HG03039 (cell line): Measurements from ENCODE around the gene RTP1.
"Not testable (repeated sequence)": the region's sequence is repeated elsewhere in the genome, so short reads cannot be mapped to it uniquely, and the experiment has no call there.

Source experiments
- ATAC-seq: cut with Tn5 transposase; IDR thresholded peaks from one replicate; pipeline ENCODE4 v1.9.1; 2021; ENCODE audit warnings: mild to moderate bottlenecking, moderate library complexity; ENCODE audit not compliant: unreplicated experiment

RTP1 gene

GRCh38 chr3:187237741-187238140 is 40.5 kb downstream of the RTP1 start:
- ATAC-seq: no peak

GRCh38 chr3:187238239-187238638 is 41.0 kb downstream of the RTP1 start:
- ATAC-seq: no peak

- ATAC-seq: not testable (repeated sequence)
These were observed 41.5 kb downstream of the RTP1 start for GRCh38 chr3:187238835-187239234.

- no peak for ATAC-seq
These were observed 45.1 kb downstream of the RTP1 start for GRCh38 chr3:187242435-187242834.

GRCh38 chr3:187242900-187243299 is 45.6 kb downstream of the RTP1 start:
- no peak for ATAC-seq

- no peak for ATAC-seq
These were observed 46.7 kb downstream of the RTP1 start for GRCh38 chr3:187243933-187244524.

- no peak for ATAC-seq
These were observed 50.1 kb downstream of the RTP1 start for GRCh38 chr3:187247398-187247797.
